Thymus (tissue), 11 donors: ENCODE results near the gene ABLIM1. TPM values are rescaled to one million over a fixed set of nuclear protein-coding genes. Genes with fewer than 3 reads are reported as not detected.

Experiments used
- DNase-seq, 9 donors: peaks; one replicate each; pipeline ENCODE4 v3.0.0-alpha.2; 2013; ENCODE audit warnings: low spot score in 9 of 9, low read depth in 6 of 9, missing footprints in 1 of 9
- H3K27ac ChIP-seq, 2 donors: one replicate each; pipeline ENCODE4 v1.5.1; 2013; ENCODE audit warnings: control low read depth in 1 of 2, low read depth in 1 of 2, low read length in 1 of 2, mild to moderate bottlenecking in 1 of 2, moderate library complexity in 1 of 2
- H3K27me3 ChIP-seq, 2 donors: one replicate each; pipeline ENCODE4 v1.5.1; 2013; ENCODE audit warnings: low read length in 1 of 2; ENCODE audit not compliant: control insufficient read depth in 2 of 2, insufficient read depth in 1 of 2
- H3K36me3 ChIP-seq, 2 donors: one replicate each; pipeline ENCODE4 v1.5.1; 2013; ENCODE audit warnings: low read length in 1 of 2, mild to moderate bottlenecking in 1 of 2, moderate library complexity in 1 of 2; ENCODE audit not compliant: control insufficient read depth in 2 of 2, insufficient read depth in 2 of 2
- H3K4me1 ChIP-seq, 2 donors: one replicate each; pipeline ENCODE4 v1.5.1; 2013; ENCODE audit warnings: low read length in 2 of 2; ENCODE audit not compliant: control insufficient read depth in 2 of 2, insufficient read depth in 2 of 2
- H3K4me3 ChIP-seq, 2 donors: one replicate each; pipeline ENCODE4 v1.5.1; 2013; ENCODE audit warnings: low read length in 2 of 2, control low read depth in 1 of 2, mild to moderate bottlenecking in 1 of 2
- H3K9me3 ChIP-seq, 2 donors: one replicate each; pipeline ENCODE4 v1.5.1; 2013; ENCODE audit warnings: low read length in 1 of 2, mild to moderate bottlenecking in 1 of 2; ENCODE audit not compliant: control insufficient read depth in 2 of 2, insufficient read depth in 1 of 2
- WGBS: extraction: QIAGEN DNeasy Blood & Tissue Kit; methylation state at CpG from one replicate; pipeline ENCODE4 v1.1.7; 2013; 5-methylcytosine and 5-hydroxymethylcytosine counted together
- polyA plus RNA-seq: library from polyadenylated mRNA; stranded (reverse); fragments of 200-250 nt; gene quantifications from one replicate; pipeline ENCODE4 v1.2.3, GENCODE V29; 2013
- total RNA-seq: library from RNA; stranded (reverse); fragments of 120-200 nt; gene quantifications from one replicate; pipeline ENCODE4 v1.2.4, GENCODE V29; 2013
- donor health status: healthy.

ABLIM1 gene
- total and polyA plus RNA-seq, 2 donors = 43.3 to 49.1 TPM

DNA sequence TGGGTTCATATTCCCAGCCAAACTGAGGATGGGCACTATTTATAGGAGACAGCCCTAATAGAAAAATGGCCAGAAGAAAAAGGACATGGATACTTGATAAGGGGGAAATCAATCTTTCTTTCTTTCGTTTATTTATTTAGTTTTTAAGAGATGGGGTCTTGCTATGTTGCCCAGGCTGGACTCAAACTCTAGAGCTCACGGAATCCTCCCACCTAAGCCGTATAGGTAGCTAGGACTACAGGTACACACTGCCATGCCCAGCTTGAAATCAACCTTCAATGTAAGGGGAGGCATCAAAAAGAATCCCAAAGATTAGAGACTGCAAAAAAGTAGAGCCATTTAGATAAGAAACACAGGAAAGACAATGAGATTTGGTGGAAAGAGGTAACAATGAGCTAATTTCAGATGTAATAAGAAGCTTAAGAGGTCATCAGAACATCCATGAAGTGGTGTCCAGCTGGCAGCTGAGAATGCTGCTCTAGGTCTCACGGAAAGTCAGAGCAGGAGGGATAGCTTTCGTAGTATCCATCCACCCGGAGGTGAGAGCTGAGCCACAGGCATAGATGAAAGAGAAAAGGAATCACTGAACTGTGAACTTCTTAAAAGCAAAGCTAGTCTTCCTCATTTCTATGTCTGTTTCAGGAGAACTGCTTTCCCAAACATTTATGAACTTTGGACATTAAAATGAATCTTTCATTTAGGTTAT lies 10.5 kb upstream of the ABLIM1 start:
- no peaks in the 10 kb centered on the region for H3K27me3 ChIP-seq
- no peak for DNase-seq
- WGBS = 89% methylated on average over 6 of the region's 6 CpGs
- no peak overlapping the region for H3K27ac ChIP-seq
- no peak overlapping the region for H3K4me3 ChIP-seq
- no peaks in the 10 kb centered on the region for H3K36me3 ChIP-seq
- H3K9me3 ChIP-seq = no peaks in the 10 kb centered on the region
- no peaks in the 10 kb centered on the region for H3K4me1 ChIP-seq

DNA sequence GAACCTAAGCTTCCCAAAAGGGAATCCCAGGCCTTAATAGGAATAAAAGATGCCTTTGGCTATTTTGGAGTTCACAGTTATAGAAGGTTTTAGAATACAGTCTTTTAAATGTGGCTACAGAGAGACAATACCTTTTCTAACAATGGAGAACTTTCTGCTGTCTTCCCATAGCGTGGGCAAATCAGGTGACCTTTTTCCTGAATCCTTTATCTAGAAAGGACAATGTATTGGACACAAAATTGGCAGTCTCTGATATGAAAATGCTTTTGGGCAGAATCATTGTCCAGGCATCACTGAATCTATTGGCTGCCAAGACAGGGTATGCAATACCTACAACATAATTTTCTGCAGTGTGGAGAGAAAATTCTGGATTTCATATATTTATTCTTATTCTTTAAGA lies 7.8 kb upstream of the ABLIM1 start:
- Histone ChIP-seq H3K36me3 (no peaks in the 10 kb centered on the region), H3K9me3 (no peaks in the 10 kb centered on the region), H3K4me3 (no peak overlapping the region), H3K27ac (no peak overlapping the region), H3K4me1 (no peaks in the 10 kb centered on the region), H3K27me3 (no peaks in the 10 kb centered on the region)
- 97% methylated on average over 1 of the region's 1 CpG for WGBS
- no peak for DNase-seq

DNA sequence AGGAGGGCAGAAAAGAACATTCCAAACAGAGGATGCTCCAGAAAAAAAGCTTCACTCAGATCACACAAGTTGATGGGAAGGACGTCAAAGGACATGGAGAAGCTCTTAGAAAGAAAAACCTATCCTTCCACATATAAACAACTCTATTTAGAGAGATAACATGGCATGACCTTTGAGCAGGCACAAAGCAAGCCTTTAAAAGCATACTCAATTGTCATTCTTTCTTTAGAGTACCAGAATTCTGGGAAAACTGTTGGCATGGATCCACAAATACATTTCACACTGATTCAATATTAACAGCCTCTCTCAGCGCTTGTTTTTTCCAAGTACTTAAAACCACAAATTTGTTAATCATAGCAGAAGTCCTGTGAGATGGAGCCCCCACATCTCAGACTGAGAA lies 7.3 kb upstream of the ABLIM1 start:
- no peaks in the 10 kb centered on the region for H3K27me3 ChIP-seq
- 95% methylated on average over 2 of the region's 2 CpGs for whole genome bisulfite sequencing

DNA sequence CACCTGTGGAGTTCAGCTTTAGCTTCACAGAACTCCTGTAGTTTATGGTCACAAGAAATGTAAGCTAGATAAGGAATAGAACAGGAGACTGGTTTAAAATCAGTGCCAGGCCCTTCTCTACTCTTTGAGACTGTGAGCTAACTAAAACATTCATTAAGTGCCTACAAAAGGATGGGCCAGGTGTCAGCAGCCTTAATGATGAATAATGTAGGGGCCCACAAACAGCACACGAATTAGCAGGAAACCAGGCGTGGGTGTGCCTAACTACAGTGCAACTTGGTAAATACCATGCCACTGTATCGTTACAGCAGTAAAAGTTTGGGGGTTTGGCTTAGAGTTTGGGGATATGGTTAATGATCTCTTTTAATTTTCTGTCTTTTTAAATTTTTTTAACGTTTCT lies 6.1 kb upstream of the ABLIM1 start:
- no peak overlapping the region for H3K27ac ChIP-seq
- no peaks in the 10 kb centered on the region for H3K27me3 ChIP-seq

More for the DNA sequence above, 7.3 kb upstream of the ABLIM1 start:
- no peak overlapping the region for H3K4me3 ChIP-seq
- no peak for DNase-seq
- H3K4me1 ChIP-seq = no peaks in the 10 kb centered on the region
- no peaks in the 10 kb centered on the region for H3K9me3 ChIP-seq
- H3K27ac ChIP-seq = no peak overlapping the region
- no peaks in the 10 kb centered on the region for H3K36me3 ChIP-seq

DNA sequence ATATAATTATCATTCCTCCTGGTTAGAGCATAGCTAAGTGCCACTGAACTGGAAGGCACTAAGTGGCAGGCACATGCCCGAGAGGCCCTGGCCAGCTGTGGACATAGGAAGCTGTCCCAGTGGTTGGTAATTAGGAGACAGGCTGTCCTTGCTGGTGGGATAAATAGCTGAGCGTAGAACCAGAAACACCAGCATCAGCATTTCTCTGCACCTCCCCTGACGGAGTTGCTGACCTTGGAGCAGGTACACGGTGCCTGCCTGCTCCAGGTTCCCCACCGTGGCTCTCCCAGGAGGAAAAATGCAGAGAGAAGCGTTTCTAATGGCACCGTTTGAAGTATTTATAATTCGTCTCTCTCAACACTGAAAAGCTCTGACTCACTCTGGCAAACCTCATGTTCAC lies 5.6 kb upstream of the ABLIM1 start:
- DNase-seq = no peak
- Histone ChIP-seq H3K9me3 (no peaks in the 10 kb centered on the region), H3K27ac (no peak overlapping the region), H3K27me3 (no peaks in the 10 kb centered on the region), H3K4me1 (no peaks in the 10 kb centered on the region), H3K4me3 (no peak overlapping the region), H3K36me3 (no peaks in the 10 kb centered on the region)
- WGBS = 90% methylated on average over 8 of the region's 8 CpGs

More for the DNA sequence above, 6.1 kb upstream of the ABLIM1 start:
- Histone ChIP-seq H3K4me3 (no peak overlapping the region), H3K4me1 (no peaks in the 10 kb centered on the region), H3K36me3 (no peaks in the 10 kb centered on the region), H3K9me3 (no peaks in the 10 kb centered on the region)
- WGBS = 82% methylated on average over 4 of the region's 4 CpGs
- no peak for DNase-seq

DNA sequence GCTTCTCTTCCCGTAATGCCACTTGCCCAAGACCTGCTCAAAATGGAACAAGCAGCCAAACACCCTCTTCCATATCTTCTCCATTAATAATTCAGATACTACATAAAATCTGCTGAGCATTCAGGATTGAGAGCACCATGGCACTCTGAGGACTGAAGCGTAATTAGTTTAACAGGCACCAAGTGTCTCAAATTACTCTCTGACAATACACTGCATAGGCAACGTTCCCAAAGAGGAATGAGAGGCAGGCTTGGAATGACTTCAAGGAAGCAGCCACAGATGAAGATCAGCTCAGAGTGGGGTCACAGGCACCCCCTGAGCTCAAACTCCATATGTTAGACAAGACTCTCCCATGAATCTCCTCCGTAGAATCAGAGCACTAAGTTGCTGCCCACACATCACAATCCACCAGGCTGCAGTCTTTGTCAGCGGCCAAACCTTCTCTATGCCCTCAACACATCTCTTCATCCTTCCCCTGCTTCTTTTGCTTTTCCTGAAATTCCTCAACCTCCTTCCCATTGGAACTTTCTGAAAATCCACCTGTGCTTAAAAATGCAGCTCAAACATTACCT lies 4.7 kb upstream of the ABLIM1 start:
- WGBS = 93% methylated on average over 5 of the region's 5 CpGs
- no peaks in the 10 kb centered on the region for H3K4me1 ChIP-seq
- DNase-seq = no peak
- no peaks in the 10 kb centered on the region for H3K27me3 ChIP-seq
- H3K27ac ChIP-seq = no peak overlapping the region
- H3K36me3 ChIP-seq = no peaks in the 10 kb centered on the region
- no peak overlapping the region for H3K4me3 ChIP-seq
- H3K9me3 ChIP-seq = no peaks in the 10 kb centered on the region

DNA sequence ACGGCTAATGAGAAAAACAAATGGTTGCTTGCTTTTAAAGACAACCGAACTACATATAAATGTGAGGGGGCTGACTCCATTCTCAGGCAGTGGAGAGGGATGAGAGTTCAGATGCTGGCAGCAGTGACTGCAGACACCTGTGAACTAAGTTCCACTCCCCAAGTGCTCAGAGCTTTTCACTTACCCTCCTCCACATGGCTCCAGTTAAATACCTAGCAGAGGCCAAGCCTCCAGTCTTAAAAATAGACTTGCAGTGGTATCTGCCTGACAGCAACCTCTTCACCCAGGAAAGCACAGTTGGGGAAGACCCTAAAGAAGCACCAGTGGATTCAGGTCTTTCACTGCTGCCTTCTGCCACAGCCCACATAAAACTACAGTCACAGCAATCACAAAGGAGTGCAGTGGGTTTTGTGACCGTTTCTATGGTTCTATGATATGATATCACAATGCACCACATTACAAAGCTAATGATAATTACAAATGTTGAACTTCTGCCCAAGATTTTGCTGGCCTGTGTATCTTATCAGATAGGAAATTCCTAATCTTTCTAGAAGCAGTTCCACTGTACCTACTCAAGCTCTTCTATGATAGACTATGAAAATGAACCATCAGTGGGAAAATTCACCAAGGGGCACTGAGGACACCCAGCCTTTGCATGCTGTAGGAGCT lies 3.3 kb upstream of the ABLIM1 start:
- DNase-seq = no peak
- no peak overlapping the region for H3K4me3 ChIP-seq
- H3K27me3 ChIP-seq = no peaks in the 10 kb centered on the region
- H3K36me3 ChIP-seq = no peaks in the 10 kb centered on the region
- no peak overlapping the region for H3K27ac ChIP-seq
- H3K4me1 ChIP-seq = no peaks in the 10 kb centered on the region
- H3K9me3 ChIP-seq = no peaks in the 10 kb centered on the region
- WGBS = 98% methylated on average over 3 of the region's 3 CpGs

DNA sequence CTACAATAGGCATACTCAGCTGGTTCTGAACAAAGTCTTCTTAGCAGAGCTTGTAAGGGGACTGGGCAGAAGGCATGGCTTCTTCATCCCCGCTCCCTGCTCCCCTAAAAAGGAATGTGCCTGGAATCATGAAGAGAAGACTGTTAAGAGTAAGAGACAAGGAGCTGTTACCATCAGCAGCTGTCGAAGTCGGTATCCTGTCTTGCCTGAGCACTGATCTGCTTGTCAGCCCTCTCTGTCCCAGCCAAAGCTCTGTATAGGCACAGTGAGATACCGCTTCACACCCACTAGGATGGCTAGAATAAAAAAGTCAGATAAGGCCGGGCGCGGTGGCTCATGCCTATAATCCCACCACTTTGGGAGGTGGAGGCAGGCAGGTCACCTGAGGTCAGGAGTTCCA lies 2.4 kb downstream of the ABLIM1 start:
- Histone ChIP-seq H3K4me3 (no peak overlapping the region), H3K27me3 (no peaks in the 10 kb centered on the region), H3K9me3 (no peaks in the 10 kb centered on the region), H3K4me1 (no peaks in the 10 kb centered on the region), H3K27ac (no peak overlapping the region), H3K36me3 (no peaks in the 10 kb centered on the region)
- no peak for DNase-seq
- 98% methylated on average over 7 of the region's 7 CpGs for WGBS

DNA sequence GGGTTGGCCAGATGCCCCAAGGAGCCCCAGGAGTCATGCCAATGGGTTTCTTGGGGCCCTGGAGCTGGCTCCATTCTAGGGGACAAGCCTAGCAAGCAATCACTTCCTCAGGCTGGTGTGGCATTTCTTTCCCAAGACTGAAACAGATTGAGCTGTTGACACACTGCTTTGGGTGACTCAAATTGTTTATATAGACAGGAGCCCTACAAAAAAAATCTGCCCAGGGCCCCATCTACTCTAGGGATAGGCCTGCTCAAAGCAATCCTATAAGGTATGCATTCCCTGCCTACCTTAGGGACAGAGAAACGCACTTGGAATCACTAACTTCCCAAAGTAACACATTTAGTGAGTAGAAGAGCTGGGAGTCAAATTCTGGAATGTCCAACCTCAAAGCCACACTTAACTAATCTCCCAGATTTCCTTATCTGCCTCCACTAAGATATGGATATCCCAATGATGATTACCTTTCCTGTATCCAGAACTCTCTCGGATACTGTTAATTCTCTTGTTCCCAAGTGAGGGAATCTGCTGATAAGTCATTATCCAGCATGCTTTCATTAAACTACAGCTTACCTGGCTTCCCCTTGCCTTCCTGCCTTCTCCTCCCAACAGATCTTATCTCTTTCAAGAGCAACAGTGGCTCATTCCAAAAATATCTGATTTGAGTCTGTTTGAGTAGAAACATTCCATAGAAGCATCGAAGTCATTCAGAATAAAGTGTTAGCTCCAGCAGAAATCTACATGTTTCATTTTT lies 3.1 kb downstream of the ABLIM1 start:
- no peak for DNase-seq
- H3K9me3 ChIP-seq = no peaks in the 10 kb centered on the region

More for the DNA sequence above, 3.1 kb downstream of the ABLIM1 start:
- Histone ChIP-seq H3K4me3 (no peak overlapping the region), H3K36me3 (no peaks in the 10 kb centered on the region), H3K27me3 (no peaks in the 10 kb centered on the region), H3K4me1 (no peaks in the 10 kb centered on the region), H3K27ac (no peak overlapping the region)
- WGBS = 97% methylated on average over 3 of the region's 3 CpGs
